Gastroesophageal sphincter (tissue), 2 donors: ENCODE results near the gene FNIP2.

ENCODE experiments used
- POLR2A ChIP-seq, 2 donors: fragments of 450-650 bp; IDR thresholded peaks; one replicate each; pipeline ENCODE4 v1.6.1; 2017; ENCODE audit warnings: antibody characterized with exemption in 2 of 2, mild to moderate bottlenecking in 2 of 2, moderate library complexity in 1 of 2
- POLR2AphosphoS5 ChIP-seq: sonication (generic); formaldehyde crosslinking; IDR thresholded peaks from one replicate; pipeline ENCODE4 v1.6.1; 2017; ENCODE audit warnings: antibody characterized with exemption

- TF ChIP-seq POLR2A (IDR thresholded peaks at IDR 0.05), result no peak
- no peak for TF ChIP-seq POLR2AphosphoS5
These were observed 67.2 kb downstream of the FNIP2 start for GRCh38 chr4:158836002-158836369.
